Measurements from ENCODE around the gene C11orf97.
"Not testable (repeated sequence)": the region's sequence is repeated elsewhere in the genome, so short reads cannot be mapped to it uniquely, and the experiment has no call there.

The C11orf97 gene, protein sequence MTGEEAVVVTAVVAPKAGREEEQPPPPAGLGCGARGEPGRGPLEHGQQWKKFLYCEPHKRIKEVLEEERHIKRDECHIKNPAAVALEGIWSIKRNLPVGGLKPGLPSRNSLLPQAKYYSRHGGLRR

GRCh38 chr11:94511932-94512781 lies at the start of gene C11orf97:
TSS of gene C11orf97 (plus strand) at chr11:94512461. CDS start at chr11:94512529, 68 bp downstream.
- peak; percentile 14 to 24 for DNase-seq (ENCODE audit: low read depth in 2 of 2)

DNA sequence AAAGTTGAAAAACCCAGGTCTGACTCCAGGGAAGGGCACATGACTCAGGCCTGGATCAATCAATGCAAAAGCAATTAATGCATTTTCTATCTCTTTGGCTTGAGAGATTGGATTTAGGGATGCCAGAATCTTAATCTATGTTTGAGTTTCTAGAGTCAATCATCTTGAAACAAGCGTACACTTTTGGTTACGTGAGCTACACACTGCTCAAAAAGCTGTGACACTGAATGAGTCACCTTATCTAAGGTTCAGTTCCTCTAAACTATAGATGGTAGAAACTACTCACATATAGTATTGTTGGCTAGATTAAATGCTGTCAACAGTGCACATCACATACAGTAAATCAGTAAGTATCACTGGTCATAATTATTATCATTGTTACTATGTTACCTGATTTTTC lies 42.8 kb upstream of the C11orf97 start:
- DNase-seq (ENCODE audit: low read depth in 2 of 2): no peak

DNA sequence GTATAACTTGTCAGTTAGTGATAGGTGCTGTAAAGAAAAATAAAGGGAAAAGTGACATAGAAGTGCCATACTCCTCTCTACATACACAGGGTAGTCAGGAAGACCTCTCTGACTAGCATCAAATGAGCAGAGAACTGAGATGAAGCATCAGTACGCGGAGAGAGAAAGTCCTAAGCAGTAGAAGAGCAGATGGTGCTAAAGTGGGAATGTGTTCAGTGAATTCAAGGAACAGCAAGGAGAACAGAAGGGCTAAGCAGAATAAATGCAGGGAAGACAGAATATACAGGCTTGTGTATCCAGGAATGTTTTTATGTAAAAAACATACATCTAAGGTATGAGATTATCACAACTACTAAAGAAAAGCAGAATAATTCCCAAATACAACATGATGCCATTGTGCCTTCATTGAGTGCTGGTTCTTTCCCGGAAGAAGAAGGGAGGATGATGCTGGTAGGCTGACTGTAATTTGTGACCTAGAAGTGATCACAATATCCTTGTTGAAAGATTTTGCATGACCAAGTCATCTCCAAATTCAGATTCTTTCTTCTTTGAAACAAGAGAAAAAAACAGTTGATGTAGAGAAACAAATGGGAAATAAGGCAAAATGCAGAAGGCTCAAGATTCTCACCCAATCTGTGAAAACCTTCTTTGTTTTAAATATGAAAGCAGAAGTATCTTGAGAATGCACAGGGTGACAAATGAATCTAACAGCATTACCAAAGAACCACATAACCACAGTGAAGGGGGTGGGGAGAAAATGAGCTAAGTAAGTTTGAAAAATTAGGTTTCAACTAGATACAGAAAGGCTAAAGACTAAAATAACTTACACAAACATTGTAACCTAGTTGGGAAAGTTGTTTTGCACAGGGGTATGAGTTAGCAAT lies 39.1 kb upstream of the C11orf97 start:
- no peak for DNase-seq (ENCODE audit: low read depth in 2 of 2)

DNA sequence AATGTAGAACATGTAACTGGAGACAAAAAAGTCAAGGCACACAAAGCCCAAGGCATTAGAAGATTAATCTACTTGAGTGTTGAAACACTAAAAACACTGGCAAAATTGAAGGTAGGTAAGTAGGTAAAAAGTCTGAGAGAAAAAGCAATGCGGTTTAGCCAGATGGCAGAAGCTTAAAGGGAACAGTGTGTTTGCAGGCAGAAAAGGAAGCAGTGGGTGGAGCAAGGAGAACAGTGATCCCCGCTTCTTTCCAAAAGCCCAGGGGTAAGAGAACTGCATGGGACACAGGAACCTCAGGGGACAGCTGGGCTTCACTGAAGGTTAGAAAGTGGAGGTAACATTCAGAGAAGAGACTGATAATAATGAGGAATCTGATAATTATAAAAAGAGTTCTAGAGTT lies 34.6 kb upstream of the C11orf97 start:
- DNase-seq (ENCODE audit: low read depth in 2 of 2): no peak

- no peak for DNase-seq (ENCODE audit: low read depth in 2 of 2)
These were observed 30.9 kb upstream of the C11orf97 start for GRCh38 chr11:94481342-94481741.

DNA sequence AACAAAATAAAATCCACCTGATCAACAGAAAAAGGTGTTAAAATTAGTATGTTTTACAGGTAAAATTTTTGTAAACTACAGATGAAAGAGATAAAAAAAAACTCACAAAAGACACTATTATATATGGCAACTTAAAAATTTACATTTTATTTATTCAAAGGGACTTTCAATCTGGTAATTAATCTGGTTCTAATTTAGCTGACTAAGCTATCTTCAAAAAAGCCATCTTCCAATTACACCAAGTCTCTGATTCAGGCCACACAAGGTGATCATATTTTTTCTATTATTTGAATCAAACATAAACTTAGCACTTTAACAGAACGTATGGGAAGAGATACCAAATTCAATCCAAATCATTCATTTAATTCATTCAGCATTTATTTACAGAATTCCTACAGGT lies 26.2 kb upstream of the C11orf97 start:
- DNase-seq (ENCODE audit: low read depth in 2 of 2): no peak

GRCh38 chr11:94493281-94494125 lies 18.8 kb upstream of the C11orf97 start, which contains the start of the genes ANKRD49 and MRE11:
TSS of gene ANKRD49 (plus strand) at chr11:94493984. CDS start at chr11:94496694, 2,710 bp downstream.
TSS of gene MRE11 (minus strand) at chr11:94493844. CDS start at chr11:94492801, 1,043 bp downstream.
- DNase-seq (ENCODE audit: low read depth in 2 of 2): peak; percentile 87 to 89

DNA sequence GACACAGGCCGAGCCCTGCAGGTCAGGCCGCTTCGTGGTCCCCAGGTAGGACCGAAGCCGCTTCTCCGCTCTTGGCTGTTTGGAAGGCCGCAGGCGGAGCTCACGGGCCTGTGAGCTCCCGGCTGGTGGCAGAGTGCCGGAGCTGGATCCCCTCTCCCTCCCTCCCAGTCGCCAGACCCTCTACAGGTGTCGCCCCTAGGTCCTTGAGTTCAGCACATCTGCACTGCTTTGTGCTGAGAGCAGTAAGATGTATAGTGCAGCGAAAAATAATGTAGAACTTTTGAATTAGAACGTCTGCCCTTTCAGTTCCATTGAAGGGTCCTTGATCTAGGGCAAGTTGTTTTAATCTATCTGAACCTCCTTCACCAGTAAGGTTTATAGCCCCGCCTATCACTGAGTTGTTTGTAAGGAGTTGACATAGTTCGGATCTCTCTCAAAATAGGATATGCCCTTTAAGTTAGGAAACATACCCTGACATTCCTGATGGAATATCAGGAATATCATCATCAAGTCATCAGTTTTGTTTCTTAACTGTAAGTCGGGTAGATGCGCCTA lies 18.1 kb upstream of the C11orf97 start:
- no peak for DNase-seq (ENCODE audit: low read depth in 2 of 2)

GRCh38 chr11:94500181-94500580 lies 12.1 kb upstream of the C11orf97 start:
- DNase-seq (ENCODE audit: low read depth in 2 of 2): no peak

GRCh38 chr11:94501522-94501921 lies 10.7 kb upstream of the C11orf97 start:
- no peak for DNase-seq (ENCODE audit: low read depth in 2 of 2)

- DNase-seq (ENCODE audit: low read depth in 2 of 2): no peak
These were observed 7.5 kb upstream of the C11orf97 start for GRCh38 chr11:94504689-94505293.

DNA sequence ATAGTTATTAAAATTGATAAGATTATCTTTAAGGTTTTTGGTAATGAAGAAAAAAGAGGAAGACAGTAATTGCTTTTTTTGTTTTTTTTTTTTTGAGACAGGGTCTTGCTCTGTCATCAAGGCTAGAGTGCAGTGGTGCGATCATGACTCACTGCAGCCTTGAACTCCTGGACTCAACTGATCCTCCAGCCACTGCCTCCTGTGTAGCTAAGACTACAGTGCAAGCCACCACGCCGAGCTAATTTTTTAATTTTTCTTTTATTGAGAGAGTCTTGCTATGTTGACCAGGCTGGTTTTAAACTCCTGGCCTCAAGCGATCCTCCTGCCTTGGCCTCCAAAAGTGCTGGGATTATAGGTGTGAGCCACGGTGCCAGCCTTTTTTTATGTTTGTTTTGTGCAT lies 5.7 kb upstream of the C11orf97 start:
- DNase-seq (ENCODE audit: low read depth in 2 of 2): not testable (repeated sequence)

GRCh38 chr11:94507485-94507884 lies 4.8 kb upstream of the C11orf97 start:
- no peak for DNase-seq (ENCODE audit: low read depth in 2 of 2)

GRCh38 chr11:94513091-94513490 lies 830 bp downstream of the C11orf97 start:
- no peak for DNase-seq (ENCODE audit: low read depth in 2 of 2)

DNA sequence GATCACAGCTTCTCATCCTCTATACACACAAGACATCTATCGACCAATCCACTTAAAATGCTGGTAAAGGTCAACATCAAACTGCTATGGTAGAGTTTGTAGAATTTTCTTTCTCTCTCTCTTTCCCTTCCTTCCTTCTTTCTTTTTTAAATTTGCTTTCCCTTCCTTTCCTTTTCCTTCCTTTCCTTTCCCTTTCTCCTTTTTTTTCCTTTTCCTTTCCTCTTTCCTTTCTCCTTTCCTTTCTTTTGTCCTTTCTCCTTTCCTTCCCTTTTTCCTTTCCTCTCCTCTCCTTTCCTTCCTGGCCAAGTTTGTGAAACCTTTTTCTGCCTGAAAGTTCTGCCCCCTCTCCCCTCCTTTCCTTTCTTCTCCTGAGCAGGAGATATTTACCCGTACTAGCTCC lies 3.1 kb downstream of the C11orf97 start:
- no peak for DNase-seq (ENCODE audit: low read depth in 2 of 2)

DNA sequence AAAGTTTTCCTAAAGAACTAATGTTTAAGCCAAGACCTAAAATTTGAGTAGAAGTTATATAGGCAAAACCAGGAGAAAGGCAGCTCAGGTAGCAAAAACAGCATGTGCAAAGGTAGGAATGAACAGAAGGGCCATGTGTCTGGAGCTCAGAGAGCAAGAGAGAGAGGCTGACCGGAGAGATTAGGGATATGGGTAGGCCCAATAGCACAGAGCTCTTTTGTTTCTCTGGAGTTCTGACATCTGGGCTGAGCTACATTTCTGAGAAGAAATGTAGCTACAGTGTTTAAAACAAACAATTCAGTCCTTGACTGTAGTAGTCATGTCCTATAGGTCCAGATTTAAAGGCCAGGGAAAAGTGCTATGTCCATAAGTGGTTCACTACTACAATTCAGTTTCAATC lies 4.5 kb downstream of the C11orf97 start:
- DNase-seq (ENCODE audit: low read depth in 2 of 2): no peak

DNA sequence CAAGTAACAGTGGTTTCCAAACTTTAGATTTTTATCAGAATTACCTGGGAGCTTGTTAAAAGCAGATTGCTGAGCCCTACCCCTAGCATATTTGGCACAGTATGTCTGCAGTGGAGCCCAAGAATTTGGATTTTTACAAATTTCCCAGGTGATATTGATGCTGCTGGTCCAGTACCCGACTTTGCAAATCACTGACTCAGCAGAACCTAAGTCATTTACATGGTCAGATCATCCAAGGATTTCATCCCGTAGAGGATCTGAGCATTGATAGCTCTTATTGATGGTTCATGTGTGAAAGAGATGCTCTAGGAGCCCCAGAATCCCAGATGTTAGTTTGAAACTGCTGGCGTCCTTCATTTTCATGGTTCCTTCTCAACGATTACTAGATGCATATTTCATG lies 6.0 kb downstream of the C11orf97 start:
- DNase-seq (ENCODE audit: low read depth in 2 of 2): no peak

DNA sequence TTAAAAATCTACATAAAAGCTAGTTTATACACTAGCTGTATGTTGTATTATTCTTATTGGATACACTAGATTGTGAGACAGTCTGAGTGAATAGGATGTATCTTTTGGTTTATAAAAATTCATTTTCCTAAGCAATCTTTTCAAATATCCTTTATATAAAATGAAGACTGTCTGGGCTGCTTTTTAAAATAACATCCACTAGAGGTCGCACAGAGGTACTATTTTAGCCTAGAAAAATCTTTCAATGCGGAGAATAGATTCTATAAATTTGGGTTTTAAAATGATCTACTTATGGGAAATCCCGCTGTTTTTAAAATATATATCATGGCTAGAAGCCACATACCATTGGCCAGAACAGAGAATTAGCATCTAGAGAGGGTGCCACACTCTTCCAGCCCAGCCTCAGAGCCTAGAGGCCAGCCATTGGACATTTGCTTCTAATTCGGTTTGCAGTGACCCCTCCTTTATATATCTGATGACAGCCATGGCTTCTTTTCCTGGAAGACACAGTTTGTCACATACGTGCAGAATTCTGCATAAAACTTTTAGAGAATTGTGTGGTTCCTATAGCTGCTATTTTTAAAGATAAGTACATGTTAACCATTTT lies 7.3 kb downstream of the C11orf97 start:
- no peak for DNase-seq (ENCODE audit: low read depth in 2 of 2)

DNA sequence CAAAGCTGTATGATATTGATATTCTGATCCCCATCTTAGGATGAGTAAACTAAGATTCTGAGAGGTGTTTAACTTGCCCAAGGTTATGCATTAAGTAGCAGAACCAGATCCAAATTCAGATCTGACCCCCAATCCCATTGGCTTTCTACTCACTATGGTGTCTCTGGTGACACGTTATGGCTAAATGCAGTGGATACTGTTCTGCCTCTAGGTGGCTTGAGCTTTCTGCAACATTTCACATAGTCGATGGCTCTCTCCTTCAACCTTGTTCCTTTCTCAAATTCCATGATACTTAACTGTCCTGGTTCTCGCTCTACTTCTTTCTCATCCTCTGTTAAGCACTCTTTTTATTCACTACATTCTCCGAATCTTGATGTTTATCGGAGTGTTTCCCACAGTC lies 9.4 kb downstream of the C11orf97 start:
- no peak for DNase-seq (ENCODE audit: low read depth in 2 of 2)

- DNase-seq (ENCODE audit: low read depth in 2 of 2): no peak
These were observed 12.1 kb downstream of the C11orf97 start for GRCh38 chr11:94524341-94524740.
